Keratinocyte (primary cell): ENCODE data around the gene PHKA1. TPM values are rescaled to one million over a fixed set of nuclear protein-coding genes. Genes with fewer than 3 reads are reported as not detected.

Experiments
- DNase-seq: peaks from one replicate; pipeline ENCODE4 v3.0.0-alpha.2; 2011; ENCODE audit warnings: low read depth, missing footprints, low spot score
- FAIRE-seq: peaks from 2 replicates; lab custom pipeline; 2011; peaks lifted over from hg19 to GRCh38; lab: Jason Lieb, UNC
- H2AFZ ChIP-seq: 2 replicates; pipeline ENCODE4 v1.6.0; 2012; ENCODE audit warnings: low read length, control low read depth, inconsistent platforms; ENCODE audit not compliant: control insufficient read depth
- H3K27ac ChIP-seq: 2 replicates; pipeline ENCODE4 v1.5.1; 2011; ENCODE audit warnings: low read length; ENCODE audit not compliant: control insufficient read depth, insufficient read depth
- H3K27me3 ChIP-seq: 3 replicates; pipeline ENCODE4 v1.6.0; 2011; ENCODE audit warnings: low read length; ENCODE audit not compliant: control insufficient read depth, insufficient read depth; ENCODE audit errors: extremely low read depth
- H3K36me3 ChIP-seq, 2 experiments: 2 replicates in 1 of 2; 3 replicates in 1 of 2; pipeline ENCODE4 v1.5.1; 2011; ENCODE audit warnings: low read length in 2 of 2, mild to moderate bottlenecking in 1 of 2; ENCODE audit not compliant: control insufficient read depth in 2 of 2, insufficient read depth in 2 of 2; ENCODE audit errors: extremely low read depth in 1 of 2
- H3K4me1 ChIP-seq: 3 replicates; pipeline ENCODE4 v1.5.1; 2011; ENCODE audit warnings: low read length; ENCODE audit not compliant: control insufficient read depth, insufficient read depth; ENCODE audit errors: extremely low read depth
- H3K4me2 ChIP-seq: 3 replicates; pipeline ENCODE4 v1.6.0; 2011; ENCODE audit warnings: low read depth, low read length; ENCODE audit not compliant: control insufficient read depth, insufficient read depth; ENCODE audit errors: extremely low read depth
- H3K4me3 ChIP-seq, 3 experiments: fragments of 200-600 bp in 1 of 3; sonication (generic) in 1 of 3; 2 replicates in 2 of 3; 3 replicates in 1 of 3; pipeline ENCODE4 v1.5.1; 2011 to 2016; ENCODE audit warnings: low read length in 3 of 3, mild to moderate bottlenecking in 3 of 3, control low read depth in 2 of 3, inconsistent platforms in 1 of 3, low read depth in 1 of 3, mixed read lengths in 1 of 3, mixed run types in 1 of 3, moderate library complexity in 1 of 3; ENCODE audit not compliant: control insufficient read depth in 2 of 3, insufficient read depth in 2 of 3; ENCODE audit errors: extremely low read depth in 1 of 3
- H3K79me2 ChIP-seq: 2 replicates; pipeline ENCODE4 v1.6.0; 2012; ENCODE audit warnings: low read length; ENCODE audit not compliant: control insufficient read depth, insufficient read depth
- H3K9ac ChIP-seq: 3 replicates; pipeline ENCODE4 v1.6.0; 2011; ENCODE audit warnings: low read length; ENCODE audit not compliant: control insufficient read depth, insufficient read depth; ENCODE audit errors: extremely low read depth
- H3K9me1 ChIP-seq: 3 replicates; pipeline ENCODE4 v1.6.0; 2011; ENCODE audit warnings: low read length; ENCODE audit not compliant: control insufficient read depth, insufficient read depth; ENCODE audit errors: extremely low read depth
- H3K9me3 ChIP-seq: 2 replicates; pipeline ENCODE4 v1.5.1; 2012; ENCODE audit warnings: low read depth, low read length; ENCODE audit not compliant: control insufficient read depth
- H4K20me1 ChIP-seq: 3 replicates; pipeline ENCODE4 v1.6.0; 2011; ENCODE audit warnings: low read length; ENCODE audit not compliant: control insufficient read depth, insufficient read depth; ENCODE audit errors: extremely low read depth
- EZH2 ChIP-seq: IDR thresholded peaks from one replicate; pipeline ENCODE4 v1.6.1; 2012; ENCODE audit warnings: inconsistent platforms, mild to moderate bottlenecking, low read length, moderate library complexity
- dilution Hi-C: fragments of 300-500 bp; cut with MboI; formaldehyde crosslinking; loops from one replicate; pipeline ENCODE4 v1.7.0; 2020; ENCODE audit warnings: low sequenced_read_pairs; ENCODE audit not compliant: extremely low pct_ligation_motif_present
- polyA plus RNA-seq, 5 experiments: library from polyadenylated mRNA; depleted of rRNA in 3 of 5; stranded (reverse) in 3 of 5; stranded (forward) in 1 of 5; unstranded in 1 of 5; fragments of >200 nt; gene quantifications; 1 replicate in 1 of 5; 2 replicates in 3 of 5; 3 replicates in 1 of 5; pipeline versions ENCODE4 v1.2.1 to v1.2.3, GENCODE V29; 2011 to 2012; ENCODE audit warnings: missing spikeins in 2 of 5, low read depth in 1 of 5, low replicate concordance in 1 of 5
- TF ChIP-seq, protein P1 (sequence below), 3 experiments: IDR thresholded peaks in 1 of 3; conservative IDR thresholded peaks in 1 of 3; optimal IDR thresholded peaks in 1 of 3; 2 replicates in 2 of 3; 3 replicates in 1 of 3; pipeline versions ENCODE3 to v1.5.1; 2011; ENCODE audit warnings: low read length in 3 of 3, mild to moderate bottlenecking in 3 of 3, moderate library complexity in 2 of 3, control low read depth in 1 of 3, inconsistent platforms in 1 of 3; ENCODE audit not compliant: insufficient read depth in 2 of 3; ENCODE audit errors: extremely low read depth in 1 of 3

Gene PHKA1
- polyA plus RNA-seq, 1 donor (not counting 4 experiments of a cell fraction or from before 2014, with no cell fraction given), result 7.1 TPM

DNA sequence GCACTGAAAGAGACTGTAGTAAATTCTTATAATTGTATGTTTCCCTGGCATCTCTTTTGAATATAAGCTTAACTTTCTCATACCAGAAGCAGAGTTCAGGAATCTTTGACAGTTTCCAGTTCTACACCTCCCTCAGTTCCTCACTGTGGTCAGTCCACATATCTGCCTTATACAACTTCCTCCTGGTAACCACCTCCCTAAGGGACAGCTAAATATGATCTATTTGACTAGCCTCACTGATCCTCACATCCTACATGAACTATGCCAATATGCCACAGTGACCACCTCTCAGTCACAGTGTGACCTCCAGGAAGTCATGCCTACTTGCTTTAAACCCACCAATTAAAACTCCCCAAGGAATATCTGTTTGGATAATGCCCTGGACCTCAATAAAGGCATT, 89.9 kb downstream of the PHKA1 start:
- Histone ChIP-seq H4K20me1 (no peaks in the 10 kb centered on the region), H3K4me1 (peaks cover 32% of the 10 kb centered on the region), H3K27me3 (peaks cover 3% of the 10 kb centered on the region), H3K27ac (no peak overlapping the region), H3K4me2 (no peak overlapping the region), H3K9ac (no peak overlapping the region), H3K9me1 (no peaks in the 10 kb centered on the region), H3K36me3 (no peaks in the 10 kb centered on the region), H2AFZ (no peak overlapping the region), H3K9me3 (no peaks in the 10 kb centered on the region), H3K79me2 (no peaks in the 10 kb centered on the region), H3K4me3 (no peak overlapping the region)
- peak; percentile 9 for FAIRE-seq
- dilution Hi-C loops, result no loop called here
- no peak for DNase-seq
- TF ChIP-seq, protein P1, sequence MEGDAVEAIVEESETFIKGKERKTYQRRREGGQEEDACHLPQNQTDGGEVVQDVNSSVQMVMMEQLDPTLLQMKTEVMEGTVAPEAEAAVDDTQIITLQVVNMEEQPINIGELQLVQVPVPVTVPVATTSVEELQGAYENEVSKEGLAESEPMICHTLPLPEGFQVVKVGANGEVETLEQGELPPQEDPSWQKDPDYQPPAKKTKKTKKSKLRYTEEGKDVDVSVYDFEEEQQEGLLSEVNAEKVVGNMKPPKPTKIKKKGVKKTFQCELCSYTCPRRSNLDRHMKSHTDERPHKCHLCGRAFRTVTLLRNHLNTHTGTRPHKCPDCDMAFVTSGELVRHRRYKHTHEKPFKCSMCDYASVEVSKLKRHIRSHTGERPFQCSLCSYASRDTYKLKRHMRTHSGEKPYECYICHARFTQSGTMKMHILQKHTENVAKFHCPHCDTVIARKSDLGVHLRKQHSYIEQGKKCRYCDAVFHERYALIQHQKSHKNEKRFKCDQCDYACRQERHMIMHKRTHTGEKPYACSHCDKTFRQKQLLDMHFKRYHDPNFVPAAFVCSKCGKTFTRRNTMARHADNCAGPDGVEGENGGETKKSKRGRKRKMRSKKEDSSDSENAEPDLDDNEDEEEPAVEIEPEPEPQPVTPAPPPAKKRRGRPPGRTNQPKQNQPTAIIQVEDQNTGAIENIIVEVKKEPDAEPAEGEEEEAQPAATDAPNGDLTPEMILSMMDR (optimal IDR thresholded peaks at IDR 0.05 in 1 of 3, IDR thresholded peaks at IDR 0.05 in 1 of 3, conservative IDR thresholded peaks at IDR 0.05 in 1 of 3; ENCODE audit: extremely low read depth in 1 of 3, insufficient read depth in 2 of 3, low read length in 3 of 3), result no peak
- TF ChIP-seq EZH2, result no peak

DNA sequence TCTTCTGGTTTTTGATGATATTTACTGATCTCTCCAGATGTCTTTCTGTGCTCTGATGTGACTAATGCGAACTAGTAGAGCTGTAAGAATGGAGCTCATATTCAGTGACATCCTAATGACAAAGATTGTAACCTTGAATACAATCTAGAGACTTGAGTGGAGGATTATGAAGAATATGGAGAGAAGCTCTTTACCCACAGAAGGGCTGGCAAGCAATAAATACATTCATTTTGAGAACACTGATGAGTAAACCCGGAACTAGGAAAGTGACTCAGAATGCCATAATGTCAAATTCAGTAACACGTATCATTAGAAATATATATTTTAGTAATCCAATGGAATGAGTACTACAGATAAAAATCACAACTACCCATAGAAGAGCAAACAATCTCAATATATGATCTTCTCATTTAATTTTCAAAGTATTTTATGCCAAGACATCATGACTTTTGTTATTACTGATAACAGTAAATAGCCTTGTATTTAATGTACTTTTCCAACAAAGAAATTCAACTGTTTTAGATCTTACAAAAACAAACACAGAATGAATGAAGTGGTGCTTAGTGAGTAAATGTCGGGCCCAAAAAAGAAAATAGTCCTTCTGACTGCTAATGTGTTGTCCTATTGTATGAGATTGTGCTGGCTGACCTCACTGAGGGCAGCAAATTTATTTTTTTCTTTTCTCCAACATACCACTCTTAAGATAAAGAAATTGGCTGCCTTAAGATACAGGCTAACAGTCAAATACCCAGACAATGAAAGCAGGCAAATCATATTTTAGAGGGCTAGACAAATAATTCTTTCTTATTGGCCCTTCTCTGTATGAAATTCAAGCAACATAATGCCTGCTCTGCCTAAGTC, 92.3 kb downstream of the PHKA1 start:
- no peaks in the 10 kb centered on the region for H4K20me1 ChIP-seq
- TF ChIP-seq EZH2, result no peak
- TF ChIP-seq, protein P1 (optimal IDR thresholded peaks at IDR 0.05 in 1 of 3, IDR thresholded peaks at IDR 0.05 in 1 of 3, conservative IDR thresholded peaks at IDR 0.05 in 1 of 3; ENCODE audit: extremely low read depth in 1 of 3, insufficient read depth in 2 of 3, low read length in 3 of 3), result no peak
- no peaks in the 10 kb centered on the region for H3K9me1 ChIP-seq
- dilution Hi-C loops, result no loop called here
- peaks cover 3% of the 10 kb centered on the region for H3K27me3 ChIP-seq
- H3K9ac ChIP-seq, result peak overlapping the region; percentile 32
- H3K9me3 ChIP-seq, result no peaks in the 10 kb centered on the region
- H3K79me2 ChIP-seq, result no peaks in the 10 kb centered on the region
- H2AFZ ChIP-seq, result peak overlapping the region; percentile 26
- peak overlapping the region; percentile 64 for H3K27ac ChIP-seq
- FAIRE-seq, result peak; percentile 46
- no peaks in the 10 kb centered on the region for H3K36me3 ChIP-seq
- H3K4me2 ChIP-seq, result peak overlapping the region; percentile 71
- peak overlapping the region in 1 of 3 experiments; percentile 14 for H3K4me3 ChIP-seq
- peaks cover 32% of the 10 kb centered on the region for H3K4me1 ChIP-seq
- no peak for DNase-seq
